Thyroid gland (tissue), 4 donors: ENCODE results near the gene ANO9. TPM values are rescaled to one million over a fixed set of nuclear protein-coding genes. Genes with fewer than 3 reads are reported as not detected.

ENCODE experiments used
- DNase-seq, 2 donors: peaks; one replicate each; pipeline ENCODE4 v3.0.0-alpha.2; 2019
- H3K27ac ChIP-seq, 3 donors: fragments of 200-600 bp; sonication (generic); 1 replicate in 2 of 3; 2 replicates in 1 of 3; pipeline ENCODE4 v1.5.1; 2016 to 2019; ENCODE audit warnings: mild to moderate bottlenecking in 1 of 3, moderate library complexity in 1 of 3
- H3K27me3 ChIP-seq: fragments of 200-600 bp; sonication (generic); one replicate; pipeline ENCODE4 v1.5.1; 2019
- H3K36me3 ChIP-seq, 2 donors: fragments of 200-600 bp; sonication (generic); one replicate each; pipeline ENCODE4 v1.5.1; 2016 to 2019
- H3K4me1 ChIP-seq, 2 donors: fragments of 200-600 bp; sonication (generic); one replicate each; pipeline ENCODE4 v1.5.1; 2017 to 2019
- H3K4me3 ChIP-seq, 3 donors: fragments of 200-600 bp; sonication (generic); replicated peaks in 1 of 3; 1 replicate in 2 of 3; 2 replicates in 1 of 3; pipeline ENCODE4 v1.5.1; 2016; ENCODE audit warnings: mild to moderate bottlenecking in 1 of 3
- H3K9me3 ChIP-seq: fragments of 200-600 bp; sonication (generic); one replicate; pipeline ENCODE4 v1.5.1; 2017
- CTCF ChIP-seq, 6 experiments: fragments of 200-600 bp in 3 of 6; fragments of 450-650 bp in 3 of 6; sonication (generic) in 3 of 6; IDR thresholded peaks; one replicate each; pipeline ENCODE4 v1.5.1; 2016 to 2019; ENCODE audit warnings: antibody characterized with exemption in 6 of 6, mild to moderate bottlenecking in 2 of 6, inconsistent platforms in 1 of 6, moderate library complexity in 1 of 6
- POLR2A ChIP-seq, 2 donors: fragments of 450-650 bp; IDR thresholded peaks; one replicate each; pipeline ENCODE4 v1.6.1; 2017; ENCODE audit warnings: antibody characterized with exemption in 2 of 2, mild to moderate bottlenecking in 2 of 2, moderate library complexity in 1 of 2
- WGBS, 2 donors: methylation state at CpG; one replicate each; pipeline ENCODE4 v1.1.5; 2017; 5-methylcytosine and 5-hydroxymethylcytosine counted together
- intact Hi-C: fragments of 100-400 bp; cut with DNase I; formaldehyde crosslinking; loops from one replicate; pipeline ENCODE4 v1.15.1; 2023
- total RNA-seq, 4 donors: library from RNA; depleted of rRNA; stranded (reverse); fragments of >200 nt; gene quantifications; one replicate each; pipeline ENCODE4 v1.2.3, GENCODE V29; 2016

The ANO9 gene
- total RNA-seq, 4 donors from 2014 or later, result 3.7 to 6.4 (median 4.7) TPM

GRCh38 chr11:417652-418342 is 24.0 kb downstream of the ANO9 start:
- Histone ChIP-seq H3K36me3 (no peaks in the 10 kb centered on the region), H3K9me3 (no peaks in the 10 kb centered on the region), H3K4me1 (peaks cover 18 to 29% of the 10 kb centered on the region in 2 donors), H3K27ac (no peak overlapping the region), H3K27me3 (no peaks in the 10 kb centered on the region), H3K4me3 (peak overlapping the region in 2 of 3 donors; percentile 30 to 72)
- WGBS, 2 donors, result 43 to 48% methylated on average over 14 of the region's 19 CpGs
- TF ChIP-seq POLR2A (IDR thresholded peaks at IDR 0.05) (no peak), CTCF (IDR thresholded peaks at IDR 0.05) (no peak)
- DNase-seq, result no peak
- intact Hi-C loops, result no loop called here

GRCh38 chr11:416757-417621 is 24.8 kb downstream of the ANO9 start:
- no peaks in the 10 kb centered on the region for H3K9me3 ChIP-seq
- peak in 1 of 2 donors; percentile 22 for TF ChIP-seq POLR2A (IDR thresholded peaks at IDR 0.05)
- no peak for TF ChIP-seq CTCF (IDR thresholded peaks at IDR 0.05)
- intact Hi-C loops, result no loop called here
- H3K4me3 ChIP-seq, result peak overlapping the region; percentile 30 to 72 (median 31)
- WGBS, 2 donors, result 0 to 5% methylated on average over 11 to 12 of the region's 97 CpGs
- H3K4me1 ChIP-seq, result peaks cover 18 to 29% of the 10 kb centered on the region in 2 donors
- H3K36me3 ChIP-seq, result no peaks in the 10 kb centered on the region
- no peaks in the 10 kb centered on the region for H3K27me3 ChIP-seq
- DNase-seq, result peak; percentile 70 to 80
- H3K27ac ChIP-seq, result peak overlapping the region; percentile 35 to 67 (median 61)

- Histone ChIP-seq H3K27me3 (no peaks in the 10 kb centered on the region), H3K4me1 (peaks cover 18 to 29% of the 10 kb centered on the region in 2 donors), H3K27ac (peak overlapping the region; percentile 35 to 67 (median 61)), H3K4me3 (peak overlapping the region; percentile 30 to 72 (median 31)), H3K36me3 (no peaks in the 10 kb centered on the region), H3K9me3 (no peaks in the 10 kb centered on the region)
- intact Hi-C loops, result no loop called here
- WGBS, 2 donors, result 10 to 14% methylated on average over 6 to 24 of the region's 45 CpGs
- TF ChIP-seq POLR2A (IDR thresholded peaks at IDR 0.05) (no peak), CTCF (IDR thresholded peaks at IDR 0.05) (no peak)
- DNase-seq, result no peak
These were observed 25.6 kb downstream of the ANO9 start for GRCh38 chr11:416051-416756.

GRCh38 chr11:415640-416041 is 26.2 kb downstream of the ANO9 start:
- peak overlapping the region in 2 of 3 donors; percentile 35 to 67 for H3K27ac ChIP-seq
- intact Hi-C loops, result no loop called here
- no peaks in the 10 kb centered on the region for H3K36me3 ChIP-seq
- peaks cover 18 to 29% of the 10 kb centered on the region in 2 donors for H3K4me1 ChIP-seq
- no peak for TF ChIP-seq CTCF (IDR thresholded peaks at IDR 0.05)
- 62 to 72% methylated on average over 2 to 5 of the region's 5 CpGs for WGBS, 2 donors
- no peak for DNase-seq
- H3K4me3 ChIP-seq, result peak overlapping the region in 1 of 3 donors; percentile 72
- no peaks in the 10 kb centered on the region for H3K27me3 ChIP-seq
- H3K9me3 ChIP-seq, result no peaks in the 10 kb centered on the region
